Ishikawa (cell line): ENCODE data around the gene ZNF213.

Source experiments
- CEBPB ChIP-seq: IDR thresholded peaks from 2 replicates; pipeline ENCODE4 v1.6.1; 2012
- CREB1 ChIP-seq: IDR thresholded peaks from 2 replicates; pipeline ENCODE4 v1.6.1; 2012; ENCODE audit warnings: low read depth
- EGR1 ChIP-seq: IDR thresholded peaks from 2 replicates; pipeline ENCODE4 v1.6.1; 2012
- EP300 ChIP-seq: IDR thresholded peaks from 2 replicates; pipeline ENCODE4 v1.6.1; 2012; ENCODE audit warnings: borderline replicate concordance
- FOXM1 ChIP-seq: IDR thresholded peaks from 2 replicates; pipeline ENCODE4 v1.6.1; 2012; ENCODE audit warnings: low read depth, borderline replicate concordance
- MAX ChIP-seq: IDR thresholded peaks from 2 replicates; pipeline ENCODE4 v1.6.1; 2012
- NFIC ChIP-seq: IDR thresholded peaks from 2 replicates; pipeline ENCODE4 v1.6.1; 2012
- RAD21 ChIP-seq: IDR thresholded peaks from 2 replicates; pipeline ENCODE4 v1.6.1; 2012; ENCODE audit warnings: low read depth
- REST ChIP-seq: IDR thresholded peaks from 2 replicates; pipeline ENCODE4 v1.6.1; 2012; ENCODE audit warnings: low read depth, mild to moderate bottlenecking
- TAF1 ChIP-seq: IDR thresholded peaks from 2 replicates; pipeline ENCODE4 v1.6.1; 2012; ENCODE audit warnings: low read depth, mild to moderate bottlenecking
- TCF12 ChIP-seq: IDR thresholded peaks from 2 replicates; pipeline ENCODE4 v1.6.1; 2012; ENCODE audit warnings: low read depth
- TEAD4 ChIP-seq: IDR thresholded peaks from 2 replicates; pipeline ENCODE4 v1.6.1; 2012
- USF1 ChIP-seq: IDR thresholded peaks from 2 replicates; pipeline ENCODE4 v1.6.1; 2012
- YY1 ChIP-seq: IDR thresholded peaks from 2 replicates; pipeline ENCODE4 v1.6.1; 2012; ENCODE audit warnings: low read depth
- ZBTB7A ChIP-seq: IDR thresholded peaks from 2 replicates; pipeline ENCODE4 v1.6.1; 2012; ENCODE audit warnings: low read depth

The ZNF213 gene

GRCh38 chr16:3092501-3092941, 42.3 kb upstream of the ZNF213 start:
- TF ChIP-seq EGR1, result no peak
- TF ChIP-seq EP300, result no peak
- no peak for TF ChIP-seq FOXM1
- no peak for TF ChIP-seq CEBPB
- no peak for TF ChIP-seq TCF12
- no peak for TF ChIP-seq TEAD4
- TF ChIP-seq USF1, result no peak

- no peak for TF ChIP-seq EP300
- no peak for TF ChIP-seq TEAD4
- no peak for TF ChIP-seq MAX
- no peak for TF ChIP-seq FOXM1
- no peak for TF ChIP-seq EGR1
- peak; percentile 65 for TF ChIP-seq RAD21
Observed at GRCh38 chr16:3094289-3095027, 40.4 kb upstream of the ZNF213 start.

GRCh38 chr16:3095869-3096268, 39.0 kb upstream of the ZNF213 start:
- TF ChIP-seq NFIC (no peak), RAD21 (peak; percentile 17; the same call in 1 of the 2 replicates)

GRCh38 chr16:3096362-3096761, 38.5 kb upstream of the ZNF213 start:
- TF ChIP-seq TAF1 (no peak), MAX (no peak), TCF12 (no peak), EGR1 (no peak), CEBPB (no peak), RAD21 (no peak), REST (no peak), NFIC (no peak), USF1 (no peak), FOXM1 (no peak), TEAD4 (no peak)

GRCh38 chr16:3097266-3097665, 37.6 kb upstream of the ZNF213 start:
- TF ChIP-seq RAD21, result no peak
- no peak for TF ChIP-seq NFIC
- no peak for TF ChIP-seq TEAD4
- TF ChIP-seq ZBTB7A, result no peak
- no peak for TF ChIP-seq YY1
- no peak for TF ChIP-seq EP300
- no peak for TF ChIP-seq MAX
- no peak for TF ChIP-seq USF1
- TF ChIP-seq TCF12, result no peak
- no peak for TF ChIP-seq CREB1
- no peak for TF ChIP-seq TAF1
- no peak for TF ChIP-seq FOXM1
- no peak for TF ChIP-seq CEBPB

- no peak for TF ChIP-seq TAF1
- no peak for TF ChIP-seq ZBTB7A
- TF ChIP-seq REST, result no peak
- no peak for TF ChIP-seq NFIC
Observed at GRCh38 chr16:3098459-3099394, 36.1 kb upstream of the ZNF213 start, which contains the start of gene ZSCAN10. TSS of gene ZSCAN10 (minus strand) at chr16:3099294. CDS start at chr16:3092937, 6,357 bp downstream.
